ENCODE measurements around the gene ATOH8.

ATOH8 gene

DNA sequence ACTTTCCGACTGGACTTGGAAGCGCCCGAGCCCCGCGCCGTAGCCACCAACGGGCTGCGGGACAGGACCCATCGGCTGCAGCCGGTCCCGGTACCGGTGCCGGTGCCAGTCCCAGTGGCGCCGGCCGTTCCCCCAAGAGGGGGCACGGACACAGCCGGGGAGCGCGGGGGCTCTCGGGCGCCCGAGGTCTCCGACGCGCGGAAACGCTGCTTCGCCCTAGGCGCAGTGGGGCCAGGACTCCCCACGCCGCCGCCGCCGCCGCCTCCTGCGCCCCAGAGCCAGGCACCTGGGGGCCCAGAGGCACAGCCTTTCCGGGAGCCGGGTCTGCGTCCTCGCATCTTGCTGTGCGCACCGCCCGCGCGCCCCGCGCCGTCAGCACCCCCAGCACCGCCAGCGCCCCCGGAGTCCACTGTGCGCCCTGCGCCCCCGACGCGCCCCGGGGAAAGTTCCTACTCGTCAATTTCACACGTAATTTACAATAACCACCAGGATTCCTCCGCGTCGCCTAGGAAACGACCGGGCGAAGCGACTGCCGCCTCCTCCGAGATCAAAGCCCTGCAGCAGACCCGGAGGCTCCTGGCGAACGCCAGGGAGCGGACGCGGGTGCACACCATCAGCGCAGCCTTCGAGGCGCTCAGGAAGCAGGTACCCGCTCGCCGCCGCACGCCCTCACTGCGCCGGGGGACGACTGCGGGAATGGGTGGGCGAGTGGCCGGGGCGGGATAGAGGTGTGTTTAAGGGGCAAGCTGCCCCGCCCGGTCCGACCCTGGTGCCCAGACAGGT, 713 bp downstream of the ATOH8 start:
- DNase-seq (ENCODE audit: low read depth in 2 of 2) = no peak

DNA sequence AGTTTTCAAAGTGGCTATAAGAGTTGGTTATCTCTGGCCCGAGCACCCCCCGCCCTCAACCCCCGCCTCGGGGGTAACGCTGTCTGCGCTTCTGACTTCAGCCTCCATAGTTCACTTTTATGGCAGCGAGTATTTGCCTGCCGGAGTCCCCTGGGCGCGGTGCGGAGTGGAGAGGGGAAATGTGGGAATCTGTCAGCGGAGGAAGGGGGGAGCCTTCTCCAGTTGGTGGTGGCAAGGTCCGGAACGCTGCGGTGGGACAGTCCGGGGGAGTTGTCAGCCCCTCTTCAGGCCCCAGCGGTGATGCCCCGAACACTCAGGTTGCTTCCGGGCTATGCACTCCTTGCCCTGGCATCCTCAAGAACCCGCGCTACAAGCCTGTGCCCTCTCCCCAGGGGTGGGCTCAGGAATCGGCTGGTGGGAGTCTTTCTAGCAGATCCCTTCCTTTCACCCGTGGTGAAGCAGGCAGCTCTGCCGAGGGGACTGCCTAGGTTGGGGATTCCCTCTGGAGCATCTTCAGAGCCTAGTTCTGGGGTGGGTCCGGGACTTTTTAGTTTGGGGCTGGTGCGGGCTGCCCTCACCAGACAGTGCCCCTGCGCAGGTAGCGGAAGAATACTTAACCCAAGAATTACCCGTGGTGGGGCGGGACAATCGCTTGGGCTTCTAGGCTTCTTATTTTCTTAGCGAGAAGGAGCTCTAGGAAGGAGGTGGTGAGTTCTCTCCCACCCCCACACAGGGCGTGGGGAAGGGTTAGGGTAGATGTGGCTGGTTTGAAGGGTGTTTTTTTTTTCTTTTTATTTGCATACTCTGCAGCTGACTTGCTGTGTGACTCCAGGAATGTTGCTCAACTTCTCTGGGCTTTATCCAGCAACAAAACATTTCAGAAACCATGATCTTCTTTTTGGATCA, 1.6 kb downstream of the ATOH8 start:
- no peak for DNase-seq (ENCODE audit: low read depth in 2 of 2)

GRCh38 chr2:85756195-85756594, 2.4 kb downstream of the ATOH8 start:
- DNase-seq (ENCODE audit: low read depth in 2 of 2) = no peak

DNA sequence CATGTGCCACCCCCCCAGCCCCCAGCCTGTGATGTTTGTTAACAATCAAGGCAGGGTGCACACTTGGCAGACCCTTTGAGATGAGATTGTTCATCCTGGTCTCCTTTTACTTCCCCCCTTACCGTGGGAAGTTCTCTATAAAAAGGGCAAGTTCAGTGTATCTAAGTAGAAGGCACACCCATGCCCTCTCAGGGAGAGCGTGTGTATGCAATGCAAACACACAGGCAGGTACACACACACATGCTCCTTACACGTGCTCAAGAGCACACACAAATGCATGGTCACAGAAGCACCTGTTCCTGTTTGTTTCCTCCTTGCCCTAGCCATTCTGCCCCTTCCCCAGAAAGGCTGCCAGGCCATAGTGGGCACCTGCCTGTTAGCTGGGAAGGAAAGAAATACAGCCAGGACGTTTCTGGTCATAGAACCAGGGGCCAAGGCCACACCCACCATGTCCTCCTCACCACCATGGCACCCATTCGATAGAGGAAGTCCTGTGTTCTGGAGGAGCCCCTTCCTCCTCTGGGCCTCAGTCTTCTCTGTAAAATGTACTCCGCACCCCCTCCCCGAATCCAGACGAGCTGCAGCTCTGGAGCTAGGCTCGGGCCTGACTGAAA, 3.1 kb downstream of the ATOH8 start:
- no peak for DNase-seq (ENCODE audit: low read depth in 2 of 2)

DNA sequence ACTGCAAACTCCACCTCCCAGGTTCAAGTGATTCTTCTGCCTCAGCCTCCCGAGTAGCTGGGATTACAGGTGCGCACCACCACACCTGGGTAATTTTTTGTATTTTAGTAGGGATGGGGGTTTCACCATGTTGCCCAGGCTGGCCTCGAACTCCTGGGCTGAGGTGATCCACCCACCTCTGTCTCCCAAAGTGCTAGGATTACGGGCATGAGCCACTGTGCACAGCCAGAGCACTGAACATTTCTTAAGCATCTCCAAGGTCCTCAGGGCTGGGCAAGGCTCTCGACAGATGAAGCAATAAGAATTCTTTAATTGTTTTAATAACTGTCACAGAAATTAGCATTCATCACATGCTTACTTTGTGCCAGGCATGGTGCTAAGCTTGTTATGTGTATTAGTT, 4.1 kb downstream of the ATOH8 start:
- DNase-seq (ENCODE audit: low read depth in 2 of 2) = no peak

GRCh38 chr2:85758361-85759256, 4.8 kb downstream of the ATOH8 start:
- no peak for DNase-seq (ENCODE audit: low read depth in 2 of 2)

- no peak for DNase-seq (ENCODE audit: low read depth in 2 of 2)
Observed at GRCh38 chr2:85759257-85759613, 5.4 kb downstream of the ATOH8 start.

DNA sequence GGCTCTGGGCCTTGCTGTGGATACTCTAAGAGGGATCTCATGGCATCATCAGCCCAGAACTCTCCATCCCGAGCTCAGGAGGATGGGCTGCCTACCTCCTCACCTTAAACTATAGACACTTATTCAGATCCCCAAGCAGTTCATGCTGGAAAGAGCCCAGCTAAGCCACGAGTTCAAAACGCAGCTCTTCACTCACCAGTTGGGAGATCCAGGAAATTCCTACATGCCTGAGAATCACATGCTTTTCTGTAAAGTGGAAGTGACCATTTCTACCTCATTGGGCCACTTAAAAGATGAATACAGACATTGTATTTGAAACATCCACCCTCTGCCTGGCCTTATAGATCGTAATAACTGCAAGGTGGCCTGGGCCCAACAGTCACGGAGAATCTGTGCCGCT, 6.6 kb downstream of the ATOH8 start:
- no peak for DNase-seq (ENCODE audit: low read depth in 2 of 2)

DNA sequence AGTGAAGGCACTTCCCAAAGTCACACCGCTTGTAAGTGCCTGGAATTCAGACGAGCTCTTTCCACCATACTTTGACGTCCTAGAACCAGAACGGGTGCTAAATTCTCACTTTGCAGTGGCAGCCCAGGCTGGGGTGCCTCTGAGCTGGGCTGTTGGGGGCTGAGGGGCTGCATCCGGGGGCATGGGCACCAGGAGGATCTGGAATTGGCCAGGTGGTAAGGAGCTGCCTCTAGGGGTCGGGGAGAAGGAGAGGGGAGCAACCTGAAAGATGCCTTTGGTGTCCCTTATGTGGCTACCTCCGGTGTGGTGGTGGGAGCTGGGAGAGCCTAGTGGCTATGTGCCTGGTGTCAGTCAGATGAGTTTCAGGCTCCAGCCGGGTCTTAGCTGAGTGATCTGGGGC, 7.1 kb downstream of the ATOH8 start:
- DNase-seq (ENCODE audit: low read depth in 2 of 2) = no peak

GRCh38 chr2:85761512-85761944, 7.7 kb downstream of the ATOH8 start:
- DNase-seq (ENCODE audit: low read depth in 2 of 2) = no peak

- no peak for DNase-seq (ENCODE audit: low read depth in 2 of 2)
Observed at GRCh38 chr2:85761946-85762345, 8.2 kb downstream of the ATOH8 start.

- DNase-seq (ENCODE audit: low read depth in 2 of 2) = no peak
Observed at GRCh38 chr2:85763132-85763531, 9.3 kb downstream of the ATOH8 start.

DNA sequence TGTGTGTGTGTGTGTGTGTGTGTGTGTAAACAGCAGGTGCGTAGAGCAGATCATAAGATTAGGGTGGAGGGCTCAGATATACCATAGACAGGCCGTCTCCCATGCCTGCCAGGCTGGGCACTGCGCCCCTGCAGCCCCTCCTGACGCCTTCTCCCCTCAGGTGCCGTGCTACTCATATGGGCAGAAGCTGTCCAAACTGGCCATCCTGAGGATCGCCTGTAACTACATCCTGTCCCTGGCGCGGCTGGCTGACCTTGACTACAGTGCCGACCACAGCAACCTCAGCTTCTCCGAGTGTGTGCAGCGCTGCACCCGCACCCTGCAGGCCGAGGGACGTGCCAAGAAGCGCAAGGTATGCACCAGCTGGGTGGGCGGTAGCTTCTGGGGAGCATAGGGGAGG, 10.0 kb downstream of the ATOH8 start:
- no peak for DNase-seq (ENCODE audit: low read depth in 2 of 2)

- DNase-seq (ENCODE audit: low read depth in 2 of 2) = no peak
Observed at GRCh38 chr2:85765081-85765731, 11.4 kb downstream of the ATOH8 start.

DNA sequence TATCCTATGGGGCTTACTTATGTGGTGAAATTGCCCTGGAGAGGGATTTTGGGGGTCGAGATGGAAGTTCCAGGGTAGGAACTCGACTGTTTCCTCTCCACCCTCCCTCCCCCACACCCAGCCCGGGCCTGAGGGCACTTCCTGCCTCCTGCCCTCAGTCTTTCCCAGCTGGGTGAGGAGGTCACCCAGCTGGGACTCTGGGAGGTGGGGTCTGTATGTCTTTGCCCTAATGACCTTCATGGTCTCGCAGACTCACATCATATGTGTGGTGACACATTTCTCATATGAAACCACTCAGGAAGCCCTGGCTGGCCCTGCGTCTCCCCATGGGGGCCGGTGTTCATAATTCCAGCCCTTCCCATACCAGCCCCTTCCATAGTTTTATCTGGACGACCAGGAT, 12.4 kb downstream of the ATOH8 start:
- no peak for DNase-seq (ENCODE audit: low read depth in 2 of 2)

GRCh38 chr2:85767803-85768665, 14.2 kb downstream of the ATOH8 start:
- DNase-seq (ENCODE audit: low read depth in 2 of 2) = no peak

GRCh38 chr2:85768713-85769112, 14.9 kb downstream of the ATOH8 start:
- no peak for DNase-seq (ENCODE audit: low read depth in 2 of 2)

GRCh38 chr2:85769236-85769982, 15.6 kb downstream of the ATOH8 start:
- no peak for DNase-seq (ENCODE audit: low read depth in 2 of 2)

DNA sequence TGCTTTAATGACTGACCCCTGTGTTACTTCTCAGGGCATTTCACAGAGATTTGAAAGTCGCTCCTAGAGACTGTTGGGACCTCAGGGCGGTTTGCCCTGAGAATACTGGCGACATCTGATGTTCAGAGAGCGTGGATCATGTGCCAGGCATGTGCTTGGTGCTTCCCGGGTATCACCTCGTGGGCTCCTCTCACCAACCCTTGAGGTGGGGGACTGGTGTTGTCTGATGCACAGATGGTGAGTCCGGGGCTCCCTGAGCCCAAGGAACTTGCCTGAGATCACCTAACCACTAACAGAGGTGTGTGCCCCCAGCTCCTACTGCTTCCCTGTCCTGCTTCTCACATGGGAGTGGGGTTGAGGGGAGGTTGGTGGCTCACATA, 16.2 kb downstream of the ATOH8 start:
- DNase-seq (ENCODE audit: low read depth in 2 of 2) = no peak
